ENCODE measurements around the gene FAM20C. TPM values are rescaled to one million over a fixed set of nuclear protein-coding genes. Genes with fewer than 3 reads are reported as not detected.
A peak's percentile ranks its signal among the peaks of the same experiment; 100 is the strongest.

The FAM20C gene
- total and polyA plus RNA-seq, 7 experiments from 2014 or later = 0.22 to 27.0 (median 4.6) TPM; not detected in 2

- H3K4me3 Mint-ChIP-seq = no peak overlapping the region
- ATAC-seq = no peak
- no peaks in the 10 kb centered on the region for H3K36me3 Mint-ChIP-seq
- Histone ChIP-seq H3K27ac (ENCODE audit: low read depth, low read length) (no peak overlapping the region), H3K4me3 (ENCODE audit: low read length) (no peak overlapping the region), H3K36me3 (ENCODE audit: control insufficient read depth in 2 of 3, insufficient read depth in 3 of 3, low read length in 3 of 3) (no peaks in the 10 kb centered on the region), H3K9me3 (ENCODE audit: control insufficient read depth in 2 of 3, low read length in 3 of 3) (no peaks in the 10 kb centered on the region), H3K4me1 (ENCODE audit: control insufficient read depth in 2 of 2, insufficient read depth in 2 of 2, low read length in 2 of 2) (no peaks in the 10 kb centered on the region), H3K27me3 (ENCODE audit: control insufficient read depth in 2 of 2, insufficient read depth in 2 of 2, low read length in 2 of 2) (no peaks in the 10 kb centered on the region)
- intact Hi-C loops (cut with micrococcal nuclease) = no loop called here
- ChIA-PET CTCF (no interaction called here), POLR2A (no interaction called here)
- H3K4me1 Mint-ChIP-seq = peaks cover 0 to 6% (median 0%) of the 10 kb centered on the region in 7 donors
- H3K27ac Mint-ChIP-seq = no peak overlapping the region
- H3K9me3 Mint-ChIP-seq = no peaks in the 10 kb centered on the region
- DNase-seq = no peak
- no peaks in the 10 kb centered on the region for H3K27me3 Mint-ChIP-seq
Observed at GRCh38 chr7:256461-256940, 64.1 kb downstream of the FAM20C start.

DNA sequence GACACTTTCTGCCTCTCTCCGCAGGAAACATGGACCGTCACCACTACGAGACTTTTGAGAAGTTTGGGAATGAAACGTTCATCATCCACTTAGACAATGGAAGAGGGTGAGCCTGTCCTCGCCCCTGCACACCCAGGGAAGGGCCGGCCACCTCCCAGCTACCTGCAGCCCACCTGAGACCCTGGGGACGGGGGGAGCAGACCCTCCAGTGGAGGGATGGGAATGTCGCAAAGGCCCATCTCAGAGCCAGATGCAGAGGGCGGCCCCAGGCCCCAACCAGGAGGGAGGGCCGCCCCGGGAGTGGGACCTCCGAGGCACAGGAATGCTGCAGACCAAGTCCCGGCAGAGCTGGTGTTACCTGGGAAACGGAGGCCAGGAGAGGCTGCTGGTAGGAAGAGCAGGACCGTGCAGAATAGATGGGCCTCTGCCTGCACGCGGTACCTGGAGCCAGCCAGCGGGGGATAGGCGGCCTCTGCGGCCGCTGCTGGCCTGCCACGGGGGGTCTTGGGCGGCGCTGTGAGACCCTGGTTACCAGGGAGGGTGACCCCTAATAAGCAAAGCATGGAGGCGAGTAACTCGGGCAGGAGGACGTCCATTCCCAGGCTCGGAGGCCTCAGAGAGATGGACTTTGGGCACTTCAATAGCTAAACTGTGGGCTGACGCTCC, 64.7 kb downstream of the FAM20C start:
- no peaks in the 10 kb centered on the region for H3K36me3 Mint-ChIP-seq
- ChIA-PET POLR2A (no interaction called here), CTCF (no interaction called here)
- H3K36me3 ChIP-seq (ENCODE audit: control insufficient read depth in 2 of 3, insufficient read depth in 3 of 3, low read length in 3 of 3) = no peaks in the 10 kb centered on the region
- H3K27ac ChIP-seq (ENCODE audit: low read depth, low read length) = no peak overlapping the region
- no peak for DNase-seq
- H3K27ac Mint-ChIP-seq = no peak overlapping the region
- H3K9me3 Mint-ChIP-seq = peaks cover 0 to 3% (median 0%) of the 10 kb centered on the region in 11 donors
- no peaks in the 10 kb centered on the region for H3K27me3 Mint-ChIP-seq
- no peaks in the 10 kb centered on the region for H3K27me3 ChIP-seq (ENCODE audit: control insufficient read depth in 2 of 2, insufficient read depth in 2 of 2, low read length in 2 of 2)
- peaks cover 0 to 11% (median 0%) of the 10 kb centered on the region in 7 donors for H3K4me1 Mint-ChIP-seq
- intact Hi-C loops (cut with micrococcal nuclease) = no loop called here
- no peaks in the 10 kb centered on the region for H3K4me1 ChIP-seq (ENCODE audit: control insufficient read depth in 2 of 2, insufficient read depth in 2 of 2, low read length in 2 of 2)
- ATAC-seq = no peak
- no peak overlapping the region for H3K4me3 Mint-ChIP-seq
- peaks cover 0 to under 1% (median 0%) of the 10 kb centered on the region in 3 experiments for H3K9me3 ChIP-seq (ENCODE audit: control insufficient read depth in 2 of 3, low read length in 3 of 3)
- H3K4me3 ChIP-seq (ENCODE audit: low read length) = no peak overlapping the region

GRCh38 chr7:257647-257992, 65.2 kb downstream of the FAM20C start:
- Mint-ChIP-seq H3K9me3 (peaks cover 0 to 6% (median 1%) of the 10 kb centered on the region in 11 donors), H3K4me3 (no peak overlapping the region), H3K27ac (no peak overlapping the region), H3K4me1 (peaks cover 0 to 14% (median 4%) of the 10 kb centered on the region in 7 donors), H3K36me3 (peaks cover 0 to 2% (median 0%) of the 10 kb centered on the region in 5 donors), H3K27me3 (no peaks in the 10 kb centered on the region)
- intact Hi-C loops (cut with micrococcal nuclease) = no loop called here
- Histone ChIP-seq H3K36me3 (ENCODE audit: control insufficient read depth in 2 of 3, insufficient read depth in 3 of 3, low read length in 3 of 3) (no peaks in the 10 kb centered on the region), H3K27ac (ENCODE audit: low read depth, low read length) (no peak overlapping the region), H3K27me3 (ENCODE audit: control insufficient read depth in 2 of 2, insufficient read depth in 2 of 2, low read length in 2 of 2) (no peaks in the 10 kb centered on the region), H3K9me3 (ENCODE audit: control insufficient read depth in 2 of 3, low read length in 3 of 3) (peaks cover 0 to 5% (median 0%) of the 10 kb centered on the region in 3 experiments), H3K4me3 (ENCODE audit: low read length) (no peak overlapping the region), H3K4me1 (ENCODE audit: control insufficient read depth in 2 of 2, insufficient read depth in 2 of 2, low read length in 2 of 2) (no peaks in the 10 kb centered on the region)
- DNase-seq (no peak), ATAC-seq (no peak)
- ChIA-PET POLR2A (no interaction called here), CTCF (no interaction called here)

GRCh38 chr7:258476-259190, 66.3 kb downstream of the FAM20C start:
- DNase-seq (peak in 1 of 9 donors; percentile 7), ATAC-seq (no peak)
- no peaks in the 10 kb centered on the region for H3K27me3 Mint-ChIP-seq
- H3K36me3 ChIP-seq (ENCODE audit: control insufficient read depth in 2 of 3, insufficient read depth in 3 of 3, low read length in 3 of 3) = no peaks in the 10 kb centered on the region
- H3K4me1 ChIP-seq (ENCODE audit: control insufficient read depth in 2 of 2, insufficient read depth in 2 of 2, low read length in 2 of 2) = no peaks in the 10 kb centered on the region
- H3K27me3 ChIP-seq (ENCODE audit: control insufficient read depth in 2 of 2, insufficient read depth in 2 of 2, low read length in 2 of 2) = no peaks in the 10 kb centered on the region
- peaks cover 0 to 10% (median 0%) of the 10 kb centered on the region in 3 experiments for H3K9me3 ChIP-seq (ENCODE audit: control insufficient read depth in 2 of 3, low read length in 3 of 3)
- H3K36me3 Mint-ChIP-seq = peaks cover 0 to 2% (median 0%) of the 10 kb centered on the region in 5 donors
- POLR2A ChIA-PET = no interaction called here
- peaks cover 0 to 14% (median 4%) of the 10 kb centered on the region in 7 donors for H3K4me1 Mint-ChIP-seq
- H3K4me3 ChIP-seq (ENCODE audit: low read length) = no peak overlapping the region
- H3K27ac Mint-ChIP-seq = no peak overlapping the region
- H3K27ac ChIP-seq (ENCODE audit: low read depth, low read length) = no peak overlapping the region
- no peak overlapping the region for H3K4me3 Mint-ChIP-seq
- peaks cover 0 to 7% (median 1%) of the 10 kb centered on the region in 11 donors for H3K9me3 Mint-ChIP-seq
- CTCF ChIA-PET = no interaction called here
- intact Hi-C loops (cut with micrococcal nuclease) = no loop called here

DNA sequence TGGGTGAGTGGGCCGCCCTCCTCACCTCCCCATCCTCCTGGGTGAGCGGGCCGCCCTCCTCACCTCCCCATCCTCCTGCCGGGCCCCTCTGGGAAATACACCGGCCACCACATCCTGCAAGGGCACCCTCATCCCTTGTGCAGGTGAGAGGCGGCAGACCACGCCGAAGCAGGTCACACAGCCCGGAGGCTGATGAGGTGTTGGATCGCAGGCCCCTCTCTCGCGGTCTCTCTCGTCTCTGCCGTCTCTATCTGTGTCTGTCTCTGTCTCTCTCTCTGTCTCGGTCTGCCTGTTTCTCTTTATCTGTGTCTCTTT, 66.8 kb downstream of the FAM20C start:
- no peaks in the 10 kb centered on the region for H3K36me3 ChIP-seq (ENCODE audit: control insufficient read depth in 2 of 3, insufficient read depth in 3 of 3, low read length in 3 of 3)
- H3K27me3 Mint-ChIP-seq = no peaks in the 10 kb centered on the region
- ChIA-PET POLR2A (no interaction called here), CTCF (no interaction called here)
- H3K27ac Mint-ChIP-seq = peak overlapping the region in 1 of 9 donors; percentile 24
- H3K9me3 ChIP-seq (ENCODE audit: control insufficient read depth in 2 of 3, low read length in 3 of 3) = peaks cover 0 to 10% (median 0%) of the 10 kb centered on the region in 3 experiments
- peaks cover 0 to 14% (median 4%) of the 10 kb centered on the region in 7 donors for H3K4me1 Mint-ChIP-seq
- no peaks in the 10 kb centered on the region for H3K4me1 ChIP-seq (ENCODE audit: control insufficient read depth in 2 of 2, insufficient read depth in 2 of 2, low read length in 2 of 2)
- intact Hi-C loops (cut with micrococcal nuclease) = no loop called here
- H3K36me3 Mint-ChIP-seq = peaks cover 0 to 2% (median 0%) of the 10 kb centered on the region in 5 donors
- H3K4me3 ChIP-seq (ENCODE audit: low read length) = no peak overlapping the region
- H3K27ac ChIP-seq (ENCODE audit: low read depth, low read length) = no peak overlapping the region
- H3K27me3 ChIP-seq (ENCODE audit: control insufficient read depth in 2 of 2, insufficient read depth in 2 of 2, low read length in 2 of 2) = no peaks in the 10 kb centered on the region
- ATAC-seq (no peak), DNase-seq (no peak)
- no peak overlapping the region for H3K4me3 Mint-ChIP-seq
- H3K9me3 Mint-ChIP-seq = peaks cover 0 to 7% (median 1%) of the 10 kb centered on the region in 11 donors

GRCh38 chr7:259751-260405, 67.5 kb downstream of the FAM20C start:
- Mint-ChIP-seq H3K4me1 (peaks cover 0 to 14% (median 4%) of the 10 kb centered on the region in 7 donors), H3K4me3 (no peak overlapping the region), H3K27ac (peak overlapping the region in 1 of 9 donors; percentile 24), H3K27me3 (no peaks in the 10 kb centered on the region), H3K36me3 (peaks cover 0 to 2% (median 0%) of the 10 kb centered on the region in 5 donors), H3K9me3 (peaks cover 0 to 7% (median 1%) of the 10 kb centered on the region in 11 donors)
- no peak for ATAC-seq
- Histone ChIP-seq H3K36me3 (ENCODE audit: control insufficient read depth in 2 of 3, insufficient read depth in 3 of 3, low read length in 3 of 3) (no peaks in the 10 kb centered on the region), H3K27ac (ENCODE audit: low read depth, low read length) (no peak overlapping the region), H3K4me3 (ENCODE audit: low read length) (no peak overlapping the region), H3K4me1 (ENCODE audit: control insufficient read depth in 2 of 2, insufficient read depth in 2 of 2, low read length in 2 of 2) (no peaks in the 10 kb centered on the region), H3K27me3 (ENCODE audit: control insufficient read depth in 2 of 2, insufficient read depth in 2 of 2, low read length in 2 of 2) (no peaks in the 10 kb centered on the region), H3K9me3 (ENCODE audit: control insufficient read depth in 2 of 3, low read length in 3 of 3) (peaks cover 0 to 10% (median 0%) of the 10 kb centered on the region in 3 experiments)
- ChIA-PET CTCF (no interaction called here), POLR2A (no interaction called here)
- intact Hi-C loops (cut with micrococcal nuclease) = no loop called here
- DNase-seq = peak in 1 of 9 donors; percentile 7
